ENCODE measurements around the gene SGMS1.

SGMS1 gene

DNA sequence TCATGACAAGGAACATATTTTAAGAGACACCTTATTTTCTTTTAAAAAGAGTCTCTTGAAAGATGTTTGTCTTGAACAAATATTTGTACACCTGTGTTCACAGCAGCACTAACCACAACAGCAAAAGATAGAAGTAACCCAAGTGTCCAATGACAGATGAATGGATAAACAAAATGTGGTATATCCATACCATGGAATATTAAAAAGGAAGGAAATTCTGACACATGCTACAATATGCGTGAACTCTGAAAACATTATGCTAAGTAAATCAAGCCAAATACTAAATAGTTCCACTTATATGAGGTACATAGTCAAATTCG lies 17.8 kb downstream of the SGMS1 start:
- no peak for DNase-seq

DNA sequence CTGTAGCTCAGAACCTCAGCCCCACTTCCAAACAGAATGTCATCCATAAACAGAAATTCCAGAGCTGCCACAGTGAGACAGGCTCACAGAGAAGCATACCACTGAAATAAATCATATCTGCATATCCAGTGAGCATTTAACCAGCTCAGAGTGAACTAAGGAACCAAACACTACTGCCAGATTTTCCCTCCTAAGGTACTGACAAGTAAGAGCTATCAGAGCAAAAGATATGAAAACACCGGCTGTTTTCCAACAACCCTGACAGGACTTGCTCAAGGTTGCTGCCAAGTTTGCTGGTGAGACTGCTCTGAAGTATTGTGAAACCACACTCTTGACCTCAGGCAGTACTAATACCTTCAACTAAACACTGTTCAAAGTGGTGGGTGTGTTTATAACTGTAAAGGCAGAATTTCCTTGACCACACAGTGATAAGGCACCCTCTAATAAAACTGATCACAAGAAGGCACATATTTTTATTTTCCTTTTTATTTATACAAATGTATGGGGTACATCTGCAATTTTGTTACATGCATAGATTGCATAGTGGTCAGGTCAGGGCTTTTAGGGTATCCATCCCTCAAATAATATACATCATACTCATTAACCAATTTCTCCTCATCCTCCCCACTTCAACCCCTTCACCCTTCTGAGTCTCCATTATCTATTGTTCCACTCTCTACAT lies 18.3 kb downstream of the SGMS1 start:
- no peak for DNase-seq

DNA sequence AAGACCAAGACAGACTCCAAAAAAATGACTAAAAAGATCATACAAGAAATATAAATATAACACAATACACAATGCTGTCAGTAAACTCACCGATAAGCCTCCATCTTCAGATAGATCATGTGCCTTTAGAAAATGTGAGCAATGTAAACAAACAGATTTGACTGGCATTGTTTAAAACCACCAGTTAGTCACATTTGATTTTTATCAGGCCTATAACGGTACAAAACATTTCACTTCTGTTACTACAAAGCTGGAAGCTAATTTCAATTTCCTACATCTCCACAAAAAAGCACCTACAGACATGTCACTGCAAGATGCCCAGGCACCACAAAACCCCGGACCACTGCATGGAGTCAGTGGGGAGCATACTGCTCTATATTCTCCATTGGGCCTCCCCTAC lies 18.9 kb downstream of the SGMS1 start:
- DNase-seq: no peak

DNA sequence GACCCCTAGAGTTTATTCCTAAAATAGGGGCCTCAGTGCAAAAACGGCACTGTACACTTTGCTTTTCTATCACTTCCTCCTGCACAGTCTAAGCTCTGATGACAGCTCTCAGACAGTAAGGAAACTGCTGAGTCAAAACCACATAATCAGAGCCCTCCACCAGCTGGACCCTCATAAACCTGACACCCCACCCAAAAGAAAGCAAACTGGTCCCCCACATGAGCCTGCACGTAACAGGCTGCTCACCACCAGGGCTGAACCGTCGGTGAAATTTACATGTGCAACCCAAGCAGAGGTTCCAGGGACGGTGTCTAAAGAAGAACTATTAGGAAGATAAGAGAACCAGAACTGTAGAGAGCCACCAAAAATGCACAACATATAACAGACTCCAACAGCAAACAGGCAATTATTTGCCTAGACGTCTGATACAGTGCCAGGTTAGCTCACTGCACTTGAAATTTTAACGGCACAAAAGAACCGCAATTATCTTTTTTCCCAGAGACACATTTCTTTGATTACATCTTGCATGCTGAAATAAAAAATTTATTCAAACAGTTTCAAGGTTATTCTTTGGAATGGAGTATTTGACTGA lies 19.6 kb downstream of the SGMS1 start:
- no peak for DNase-seq

GRCh38 chr10:50603151-50603850 lies 20.5 kb downstream of the SGMS1 start:
- DNase-seq: no peak

- DNase-seq: no peak
Measured at GRCh38 chr10:50601974-50602373, 21.8 kb downstream of the SGMS1 start.

DNA sequence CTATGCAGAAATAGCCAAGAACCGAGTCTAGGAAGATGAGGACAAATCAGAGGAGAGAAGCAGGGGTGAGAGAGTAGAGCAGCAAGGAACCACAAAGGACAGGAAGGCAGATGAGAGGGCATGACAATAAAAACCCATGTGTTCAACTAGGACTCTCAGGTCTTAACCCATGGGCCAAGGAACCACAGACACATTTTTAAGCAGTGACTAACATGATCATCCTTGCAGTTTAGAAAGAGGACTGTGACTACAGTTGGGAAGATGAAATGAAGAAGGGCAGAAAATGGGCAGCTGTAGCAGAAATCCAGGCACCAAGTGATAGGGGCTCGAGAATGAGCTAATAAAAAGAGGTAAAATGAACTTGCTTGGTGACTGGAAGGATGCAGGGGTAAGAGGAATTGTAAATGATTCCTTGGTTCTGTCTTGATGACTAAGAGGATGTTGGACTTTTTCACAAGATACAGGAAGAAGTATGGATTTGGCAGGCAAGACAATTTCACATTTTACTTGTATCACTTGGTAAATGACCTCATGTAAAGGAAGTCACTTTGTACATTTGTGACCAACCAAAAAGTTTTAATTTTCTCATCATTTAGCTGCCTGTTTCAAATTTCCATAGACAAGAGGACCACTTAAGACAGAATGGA lies 22.8 kb downstream of the SGMS1 start:
- no peak for DNase-seq

- peak; percentile 19 for DNase-seq
Measured at GRCh38 chr10:50600286-50600685, 23.5 kb downstream of the SGMS1 start.

- no peak for DNase-seq
Measured at GRCh38 chr10:50596897-50597296, 26.9 kb downstream of the SGMS1 start.

GRCh38 chr10:50596456-50596855 lies 27.3 kb downstream of the SGMS1 start:
- DNase-seq: no peak

DNA sequence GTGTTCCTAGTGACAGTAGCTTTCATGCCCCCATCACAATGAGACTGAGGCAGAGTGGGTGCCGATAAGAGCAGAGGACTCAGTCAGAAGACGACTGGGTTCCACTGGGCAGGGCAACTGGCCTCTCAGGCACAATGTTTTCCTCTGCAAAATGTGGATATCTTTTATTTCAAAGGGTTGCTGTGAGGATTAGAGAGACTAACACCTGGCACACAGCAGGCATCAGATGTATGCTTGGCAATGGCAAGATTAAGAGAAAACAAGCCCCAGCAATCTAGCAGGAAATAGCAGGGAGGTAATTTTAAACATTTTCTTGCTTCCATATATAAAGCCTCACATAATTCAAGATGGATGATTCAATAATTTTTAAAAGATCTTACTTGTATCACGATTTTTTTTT lies 28.0 kb downstream of the SGMS1 start:
- no peak for DNase-seq

- no peak for DNase-seq
Measured at GRCh38 chr10:50593523-50594376, 30.0 kb downstream of the SGMS1 start.

DNA sequence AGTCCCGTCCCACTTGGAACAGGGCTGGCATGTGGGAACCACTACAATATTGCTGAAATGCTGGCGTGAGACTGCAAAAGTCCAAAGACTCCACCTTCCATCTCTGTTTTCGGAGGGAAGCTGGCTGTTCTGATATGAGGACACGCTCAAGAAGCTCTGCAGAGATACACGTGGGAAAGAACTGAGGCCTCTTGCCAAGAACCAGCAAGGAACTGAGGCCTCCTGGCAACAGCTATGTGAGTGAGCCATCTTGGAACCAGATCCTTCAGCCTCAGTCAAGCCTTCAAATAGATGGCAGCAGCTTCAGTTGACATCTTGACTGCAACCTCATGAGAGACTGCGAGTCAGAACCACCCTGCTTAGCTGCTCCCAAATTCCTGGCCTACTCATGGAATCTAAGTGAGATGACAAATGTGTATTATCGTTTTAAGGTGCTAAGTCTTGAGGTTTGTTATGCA lies 30.8 kb downstream of the SGMS1 start:
- no peak for DNase-seq

- no peak for DNase-seq
Measured at GRCh38 chr10:50590935-50591334, 32.8 kb downstream of the SGMS1 start.

DNA sequence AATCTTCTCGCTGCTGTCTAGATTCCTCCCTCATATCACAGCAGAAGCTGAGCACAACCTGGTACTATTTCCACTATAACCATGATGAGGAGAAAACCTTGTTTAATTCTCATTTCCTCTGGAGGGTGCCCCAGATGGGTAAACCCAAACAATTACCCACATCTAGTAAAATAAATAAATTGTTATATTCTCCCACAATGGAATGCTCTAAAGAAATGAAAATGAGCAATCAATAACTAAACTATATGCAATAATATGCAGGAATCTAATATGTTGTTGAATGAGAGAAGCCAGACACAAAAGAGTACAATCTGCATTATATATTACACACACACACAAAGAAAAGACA lies 37.0 kb downstream of the SGMS1 start:
- no peak for DNase-seq

- no peak for DNase-seq
Measured at GRCh38 chr10:50585921-50586739, 37.6 kb downstream of the SGMS1 start.

DNA sequence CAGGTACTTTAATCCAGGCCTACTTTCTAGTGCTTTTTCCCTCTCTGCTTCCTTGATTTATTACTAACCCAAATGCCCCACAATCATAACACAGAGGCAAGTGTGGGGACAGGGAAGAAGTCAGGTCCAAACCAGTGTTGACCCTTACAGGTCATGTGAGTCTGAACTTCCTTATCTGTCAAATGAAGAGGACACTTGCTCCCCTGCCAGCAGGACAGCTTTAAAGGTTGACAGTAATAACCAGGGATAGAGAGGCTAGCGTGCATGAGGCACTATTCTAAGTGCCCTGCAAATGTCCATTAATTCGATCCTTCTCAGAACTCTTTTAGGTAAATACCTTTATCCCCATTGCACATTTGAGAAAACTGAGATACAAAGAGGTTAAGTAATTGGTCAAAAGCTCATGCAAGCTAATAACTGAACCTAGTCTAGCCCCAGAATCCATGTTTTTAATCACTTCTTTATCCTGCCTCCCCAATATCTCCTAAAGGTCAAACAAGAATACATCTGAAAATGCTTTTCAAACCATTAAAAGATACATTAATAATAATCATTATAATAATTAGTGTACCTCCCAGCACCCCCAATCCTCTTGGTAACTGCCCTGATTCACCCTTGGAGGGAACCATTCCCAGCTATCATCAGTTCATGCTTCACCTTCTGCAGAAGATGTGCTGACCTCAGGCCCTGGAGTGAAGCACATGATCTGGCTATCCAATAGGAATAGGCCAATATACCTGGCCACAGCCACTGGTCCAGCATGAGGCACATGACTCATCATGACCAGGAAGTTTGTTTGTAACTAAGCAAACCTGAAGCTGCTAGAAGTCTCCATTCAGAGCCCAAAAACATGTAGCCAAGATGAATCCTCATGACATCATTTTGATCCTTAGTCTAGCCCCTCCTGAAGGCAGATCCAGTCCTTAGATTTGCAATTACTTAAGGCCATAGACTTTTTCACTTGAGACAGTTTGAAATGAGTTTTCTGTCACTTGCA lies 40.7 kb downstream of the SGMS1 start:
- no peak for DNase-seq

- DNase-seq: no peak
Measured at GRCh38 chr10:50582046-50582445, 41.7 kb downstream of the SGMS1 start.

DNA sequence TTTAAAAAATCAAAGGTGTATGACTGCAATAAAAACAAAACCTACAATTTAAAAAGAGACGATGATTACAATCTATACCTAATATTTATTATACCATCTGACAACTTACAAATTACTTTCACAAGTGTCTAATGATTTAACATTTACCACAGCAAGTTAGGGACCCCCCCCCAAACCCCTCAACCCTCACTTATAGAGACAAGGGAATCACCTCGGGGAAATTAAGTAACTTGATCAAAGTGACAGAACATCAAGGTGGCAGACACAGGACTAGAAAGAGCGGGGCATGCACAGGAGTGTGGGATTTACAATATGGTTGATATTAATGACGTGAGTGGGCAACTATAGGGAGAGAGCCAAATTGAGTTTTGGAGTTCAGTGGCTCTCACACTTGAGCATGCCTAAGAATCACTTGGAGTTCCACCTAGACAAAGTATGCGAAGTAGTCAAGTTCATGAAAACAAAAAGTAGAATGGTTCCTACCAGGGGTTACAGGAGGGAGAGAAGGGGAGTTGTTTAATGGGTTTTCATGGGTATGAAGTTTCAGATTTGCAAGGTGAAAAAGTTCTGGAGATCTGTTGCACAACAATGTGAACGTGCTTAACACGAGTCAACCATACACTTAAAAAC lies 43.4 kb downstream of the SGMS1 start:
- DNase-seq: no peak

DNA sequence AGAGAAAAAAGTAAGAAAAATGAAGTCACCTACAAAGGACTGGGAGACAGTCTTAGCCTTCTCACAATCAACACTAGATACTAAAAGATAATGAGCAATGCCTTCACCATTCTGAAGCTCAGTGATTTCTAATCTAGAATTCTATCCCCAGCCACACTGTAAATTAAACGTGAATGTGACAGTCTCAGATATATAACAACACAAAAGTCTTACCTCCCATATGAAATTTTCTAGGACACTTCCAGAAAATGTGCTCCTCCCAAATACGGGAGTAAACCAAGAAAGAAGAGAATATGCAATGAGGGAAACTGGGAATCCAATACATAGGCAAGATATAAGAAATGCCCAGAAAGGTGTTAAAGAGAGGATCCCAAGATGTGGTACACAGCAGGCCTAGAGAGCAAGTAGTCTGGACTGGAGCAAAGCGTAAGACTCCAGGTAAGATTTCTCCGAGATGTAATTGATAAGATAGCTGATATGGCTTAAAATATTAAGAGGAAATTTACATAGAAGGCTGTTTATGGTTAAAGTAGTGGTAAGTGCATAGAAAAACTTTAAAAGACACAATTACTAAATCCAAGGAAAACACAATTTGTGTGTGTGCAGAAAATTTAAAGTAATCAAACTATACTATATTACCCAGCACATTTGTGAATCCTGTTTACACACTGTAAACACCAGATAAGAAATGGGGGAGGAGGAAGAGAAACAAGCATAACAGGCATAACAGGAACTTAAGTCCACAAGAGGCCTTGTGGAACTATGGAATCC lies 44.1 kb downstream of the SGMS1 start:
- DNase-seq: no peak
